Testis (tissue), 3 donors: Measurements from ENCODE around the gene CPZ. TPM values are rescaled to one million over a fixed set of nuclear protein-coding genes. Genes with fewer than 3 reads are reported as not detected.

Experiments used
- DNase-seq: peaks from one replicate; pipeline ENCODE4 v3.0.0-alpha.2; 2019
- H3K27ac ChIP-seq, 2 donors: fragments of 200-600 bp; sonication (generic); one replicate each; pipeline ENCODE4 v1.5.1; 2019
- H3K27me3 ChIP-seq: fragments of 200-600 bp; sonication (generic); one replicate; pipeline ENCODE4 v1.5.1; 2019
- H3K36me3 ChIP-seq: fragments of 200-600 bp; sonication (generic); one replicate; pipeline ENCODE4 v1.5.1; 2017; ENCODE audit warnings: low read depth; ENCODE audit errors: missing control alignments
- H3K4me1 ChIP-seq: fragments of 200-600 bp; sonication (generic); one replicate; pipeline ENCODE4 v1.5.1; 2019
- H3K4me3 ChIP-seq, 2 donors: fragments of 200-600 bp; sonication (generic); one replicate each; pipeline ENCODE4 v1.5.1; 2017 to 2019
- H3K9me3 ChIP-seq: fragments of 200-600 bp; sonication (generic); one replicate; pipeline ENCODE4 v1.5.1; 2017
- POLR2A ChIP-seq: fragments of 450-650 bp; IDR thresholded peaks from one replicate; pipeline ENCODE4 v1.6.1; 2017; ENCODE audit warnings: antibody characterized with exemption, mild to moderate bottlenecking, moderate library complexity
- WGBS, 2 donors: methylation state at CpG; one replicate each; pipeline ENCODE4 v1.1.5; 2018; 5-methylcytosine and 5-hydroxymethylcytosine counted together
- intact Hi-C: fragments of 100-400 bp; cut with DNase I; formaldehyde crosslinking; loops from one replicate; pipeline ENCODE4 v1.15.1; 2023; ENCODE audit warnings: low total_unique reads
- polyA plus RNA-seq: library from polyadenylated mRNA; stranded (reverse); fragments of 350-450 nt; fragmentation: Illumina TruSeq; extraction: RNeasy Lipid Tissue Mini Kit (QIAGEN cat#74804); gene quantifications from one replicate; pipeline ENCODE4 v1.2.3, GENCODE V29; 2014; ENCODE audit warnings: low read depth, low replicate concordance; ENCODE audit not compliant: insufficient read depth
- total RNA-seq, 2 donors: library from RNA; depleted of rRNA; stranded (reverse); fragments of >200 nt; gene quantifications; one replicate each; pipeline ENCODE4 v1.2.3, GENCODE V29; 2016
- TF ChIP-seq, protein P1 (sequence below), 3 experiments: fragments of 450-650 bp in 2 of 3; fragments of 200-600 bp in 1 of 3; sonication (generic) in 1 of 3; IDR thresholded peaks; one replicate each; pipeline ENCODE4 v1.5.1; 2016 to 2019; ENCODE audit warnings: antibody characterized with exemption in 3 of 3, mild to moderate bottlenecking in 2 of 3, moderate library complexity in 1 of 3

CPZ gene
- total and polyA plus RNA-seq, 3 donors from 2014 or later, result 2.0 to 21.9 (median 10.2) TPM

DNA sequence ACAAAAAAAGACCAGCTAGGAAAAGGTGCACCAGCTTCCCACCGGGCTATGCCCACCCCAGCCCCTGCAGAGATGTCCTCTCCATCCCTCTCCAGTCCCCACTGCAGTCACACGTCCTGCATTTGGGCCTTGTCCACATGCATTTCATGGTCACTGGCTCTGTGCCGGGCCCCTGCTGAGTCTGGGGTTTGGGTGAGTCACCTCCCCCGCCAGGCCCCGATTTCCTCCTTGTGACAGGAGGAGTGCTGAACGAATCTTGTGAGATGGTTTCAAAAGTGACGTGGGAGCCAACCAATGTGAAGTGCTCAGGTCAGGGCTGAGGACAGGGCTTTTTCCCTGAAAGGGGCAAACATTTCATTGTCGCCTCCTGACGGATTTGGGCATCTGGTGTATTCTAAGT is 7.1 kb downstream of the CPZ start:
- no peak for DNase-seq
- Histone ChIP-seq H3K4me1 (no peaks in the 10 kb centered on the region), H3K27me3 (no peaks in the 10 kb centered on the region), H3K4me3 (no peak overlapping the region), H3K36me3 (no peaks in the 10 kb centered on the region), H3K27ac (no peak overlapping the region), H3K9me3 (no peaks in the 10 kb centered on the region)
- no peak for TF ChIP-seq POLR2A
- TF ChIP-seq, protein P1, sequence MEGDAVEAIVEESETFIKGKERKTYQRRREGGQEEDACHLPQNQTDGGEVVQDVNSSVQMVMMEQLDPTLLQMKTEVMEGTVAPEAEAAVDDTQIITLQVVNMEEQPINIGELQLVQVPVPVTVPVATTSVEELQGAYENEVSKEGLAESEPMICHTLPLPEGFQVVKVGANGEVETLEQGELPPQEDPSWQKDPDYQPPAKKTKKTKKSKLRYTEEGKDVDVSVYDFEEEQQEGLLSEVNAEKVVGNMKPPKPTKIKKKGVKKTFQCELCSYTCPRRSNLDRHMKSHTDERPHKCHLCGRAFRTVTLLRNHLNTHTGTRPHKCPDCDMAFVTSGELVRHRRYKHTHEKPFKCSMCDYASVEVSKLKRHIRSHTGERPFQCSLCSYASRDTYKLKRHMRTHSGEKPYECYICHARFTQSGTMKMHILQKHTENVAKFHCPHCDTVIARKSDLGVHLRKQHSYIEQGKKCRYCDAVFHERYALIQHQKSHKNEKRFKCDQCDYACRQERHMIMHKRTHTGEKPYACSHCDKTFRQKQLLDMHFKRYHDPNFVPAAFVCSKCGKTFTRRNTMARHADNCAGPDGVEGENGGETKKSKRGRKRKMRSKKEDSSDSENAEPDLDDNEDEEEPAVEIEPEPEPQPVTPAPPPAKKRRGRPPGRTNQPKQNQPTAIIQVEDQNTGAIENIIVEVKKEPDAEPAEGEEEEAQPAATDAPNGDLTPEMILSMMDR (IDR thresholded peaks at IDR 0.05), result no peak
- intact Hi-C loops, result no loop called here
- WGBS, 2 donors, result 78 to 80% methylated on average over 9 of the region's 9 CpGs

- H3K36me3 ChIP-seq, result no peaks in the 10 kb centered on the region
- 93 to 96% methylated on average over 9 to 13 of the region's 13 CpGs for WGBS, 2 donors
Observed at GRCh38 chr4:8600266-8600665, 7.7 kb downstream of the CPZ start.

GRCh38 chr4:8600686-8601085 is 8.1 kb downstream of the CPZ start:
- WGBS, 2 donors, result 88% methylated on average over 12 of the region's 12 CpGs; no CpG with 5 or more reads in 1 of the 2 donors
- H3K4me3 ChIP-seq, result no peak overlapping the region
- H3K9me3 ChIP-seq, result no peaks in the 10 kb centered on the region
- H3K27ac ChIP-seq, result no peak overlapping the region
- H3K27me3 ChIP-seq, result no peaks in the 10 kb centered on the region
- H3K4me1 ChIP-seq, result no peaks in the 10 kb centered on the region
- no peaks in the 10 kb centered on the region for H3K36me3 ChIP-seq
- intact Hi-C loops, result no loop called here
- no peak for DNase-seq
- TF ChIP-seq, protein P1 (IDR thresholded peaks at IDR 0.05), result no peak
- no peak for TF ChIP-seq POLR2A

More at GRCh38 chr4:8600266-8600665, 7.7 kb downstream of the CPZ start:
- Histone ChIP-seq H3K4me3 (no peak overlapping the region), H3K27me3 (no peaks in the 10 kb centered on the region), H3K4me1 (no peaks in the 10 kb centered on the region), H3K27ac (no peak overlapping the region), H3K9me3 (no peaks in the 10 kb centered on the region)
- no peak for DNase-seq
- TF ChIP-seq, protein P1 (IDR thresholded peaks at IDR 0.05), result no peak
- no peak for TF ChIP-seq POLR2A
- intact Hi-C loops, result no loop called here

DNA sequence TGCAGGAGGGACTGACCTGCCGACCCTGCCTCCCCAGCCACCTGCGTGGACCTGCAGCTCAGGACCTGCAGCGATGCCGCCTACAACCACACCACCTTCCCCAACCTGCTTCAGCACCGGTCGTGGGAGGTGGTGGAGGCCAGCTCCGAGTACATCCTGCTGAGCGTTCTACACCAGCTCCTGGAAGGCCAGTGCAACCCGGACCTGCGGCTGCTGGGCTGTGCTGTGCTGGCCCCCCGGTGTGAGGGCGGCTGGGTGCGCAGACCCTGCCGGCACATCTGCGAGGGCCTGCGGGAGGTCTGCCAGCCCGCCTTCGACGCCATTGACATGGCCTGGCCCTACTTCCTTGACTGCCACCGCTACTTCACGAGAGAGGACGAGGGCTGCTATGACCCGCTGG is 8.5 kb downstream of the CPZ start:
- WGBS, 2 donors, result 94 to 96% methylated on average over 4 to 23 of the region's 23 CpGs
- Histone ChIP-seq H3K27ac (no peak overlapping the region), H3K36me3 (no peaks in the 10 kb centered on the region), H3K4me3 (no peak overlapping the region), H3K4me1 (no peaks in the 10 kb centered on the region), H3K27me3 (no peaks in the 10 kb centered on the region), H3K9me3 (no peaks in the 10 kb centered on the region)
- no peak for TF ChIP-seq POLR2A
- TF ChIP-seq, protein P1 (IDR thresholded peaks at IDR 0.05), result no peak
- no peak for DNase-seq
- intact Hi-C loops, result no loop called here

DNA sequence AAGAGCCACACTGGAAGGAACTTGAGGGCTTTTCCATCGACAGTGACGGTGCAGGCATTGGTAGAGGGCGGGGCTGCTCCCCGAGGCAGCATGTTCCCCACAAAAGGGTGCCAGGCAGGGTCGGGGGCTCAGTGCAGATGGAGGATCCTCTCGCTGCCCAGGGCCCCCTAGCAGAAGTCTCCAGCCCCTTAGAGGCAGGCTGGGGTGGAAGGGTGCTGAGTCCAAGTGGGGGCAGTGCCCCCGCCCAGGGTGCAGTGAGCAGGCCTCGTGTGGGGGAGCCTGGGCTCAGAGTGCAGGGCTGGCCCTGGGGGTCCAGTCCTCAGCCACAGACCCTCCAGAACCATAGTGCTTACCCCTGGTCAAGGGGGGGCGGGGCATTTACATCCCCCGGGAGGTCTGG is 9.0 kb downstream of the CPZ start:
- no peak for DNase-seq
- 87 to 91% methylated on average over 7 to 10 of the region's 10 CpGs for WGBS, 2 donors
- TF ChIP-seq, protein P1 (IDR thresholded peaks at IDR 0.05), result no peak
- TF ChIP-seq POLR2A, result no peak
- H3K4me3 ChIP-seq, result no peak overlapping the region
- H3K4me1 ChIP-seq, result no peaks in the 10 kb centered on the region
- no peak overlapping the region for H3K27ac ChIP-seq
- intact Hi-C loops, result no loop called here
- no peaks in the 10 kb centered on the region for H3K36me3 ChIP-seq
- H3K27me3 ChIP-seq, result no peaks in the 10 kb centered on the region
- H3K9me3 ChIP-seq, result no peaks in the 10 kb centered on the region
